ENCODE results near the gene KDM1B.

- TF ChIP-seq, protein P1, sequence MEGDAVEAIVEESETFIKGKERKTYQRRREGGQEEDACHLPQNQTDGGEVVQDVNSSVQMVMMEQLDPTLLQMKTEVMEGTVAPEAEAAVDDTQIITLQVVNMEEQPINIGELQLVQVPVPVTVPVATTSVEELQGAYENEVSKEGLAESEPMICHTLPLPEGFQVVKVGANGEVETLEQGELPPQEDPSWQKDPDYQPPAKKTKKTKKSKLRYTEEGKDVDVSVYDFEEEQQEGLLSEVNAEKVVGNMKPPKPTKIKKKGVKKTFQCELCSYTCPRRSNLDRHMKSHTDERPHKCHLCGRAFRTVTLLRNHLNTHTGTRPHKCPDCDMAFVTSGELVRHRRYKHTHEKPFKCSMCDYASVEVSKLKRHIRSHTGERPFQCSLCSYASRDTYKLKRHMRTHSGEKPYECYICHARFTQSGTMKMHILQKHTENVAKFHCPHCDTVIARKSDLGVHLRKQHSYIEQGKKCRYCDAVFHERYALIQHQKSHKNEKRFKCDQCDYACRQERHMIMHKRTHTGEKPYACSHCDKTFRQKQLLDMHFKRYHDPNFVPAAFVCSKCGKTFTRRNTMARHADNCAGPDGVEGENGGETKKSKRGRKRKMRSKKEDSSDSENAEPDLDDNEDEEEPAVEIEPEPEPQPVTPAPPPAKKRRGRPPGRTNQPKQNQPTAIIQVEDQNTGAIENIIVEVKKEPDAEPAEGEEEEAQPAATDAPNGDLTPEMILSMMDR (IDR thresholded peaks at IDR 0.05), result no peak
- TF ChIP-seq POLR2A (IDR thresholded peaks at IDR 0.05), result no peak
These were observed 1.9 kb upstream of the KDM1B start for GRCh38 chr6:18153311-18153703.

Measured in lower leg skin (tissue), 3 donors.